HG03097 (cell line): Measurements from ENCODE around the gene PARD3B.

ENCODE experiments used
- ATAC-seq: cut with Tn5 transposase; IDR thresholded peaks from one replicate; pipeline ENCODE4 v1.9.1; 2021; ENCODE audit not compliant: unreplicated experiment, low FRiP score

PARD3B gene

GRCh38 chr2:205612636-205613035, 1067.4 kb downstream of the PARD3B start:
- no peak for ATAC-seq

- ATAC-seq = no peak
Observed at GRCh38 chr2:205613970-205614559, 1068.8 kb downstream of the PARD3B start.

GRCh38 chr2:205614965-205615364, 1069.7 kb downstream of the PARD3B start:
- no peak for ATAC-seq

GRCh38 chr2:205617905-205618304, 1072.6 kb downstream of the PARD3B start:
- no peak for ATAC-seq

GRCh38 chr2:205619600-205619999, 1074.3 kb downstream of the PARD3B start:
- ATAC-seq = no peak

GRCh38 chr2:205627085-205627484, 1081.8 kb downstream of the PARD3B start:
- no peak for ATAC-seq

- no peak for ATAC-seq
Observed at GRCh38 chr2:205628422-205628821, 1083.1 kb downstream of the PARD3B start.

- no peak for ATAC-seq
Observed at GRCh38 chr2:205629091-205629776, 1084.0 kb downstream of the PARD3B start.

GRCh38 chr2:205633994-205634393, 1088.7 kb downstream of the PARD3B start:
- no peak for ATAC-seq

- ATAC-seq = no peak
Observed at GRCh38 chr2:205636549-205637319, 1091.5 kb downstream of the PARD3B start.

- ATAC-seq = no peak
Observed at GRCh38 chr2:205637320-205637602, 1092.0 kb downstream of the PARD3B start.

GRCh38 chr2:205637779-205638503, 1092.7 kb downstream of the PARD3B start:
- no peak for ATAC-seq

- ATAC-seq = no peak
Observed at GRCh38 chr2:205640716-205641115, 1095.4 kb downstream of the PARD3B start.

- ATAC-seq = no peak
Observed at GRCh38 chr2:205642599-205643356, 1097.5 kb downstream of the PARD3B start.

GRCh38 chr2:205643391-205643885, 1098.2 kb downstream of the PARD3B start:
- no peak for ATAC-seq

- no peak for ATAC-seq
Observed at GRCh38 chr2:205644018-205644417, 1098.7 kb downstream of the PARD3B start.

GRCh38 chr2:205646680-205647079, 1101.4 kb downstream of the PARD3B start:
- peak; percentile 97 for ATAC-seq

- no peak for ATAC-seq
Observed at GRCh38 chr2:205650450-205650849, 1105.2 kb downstream of the PARD3B start.

- no peak for ATAC-seq
Observed at GRCh38 chr2:205650931-205651330, 1105.7 kb downstream of the PARD3B start.

GRCh38 chr2:205651719-205652118, 1106.4 kb downstream of the PARD3B start:
- no peak for ATAC-seq
